Aorta (tissue), 5 donors: ENCODE results near the gene RGS7. TPM values are rescaled to one million over a fixed set of nuclear protein-coding genes. Genes with fewer than 3 reads are reported as not detected.

Experiments used
- ATAC-seq: fragments of 200-7000 bp; cut with Tn5 transposase; one replicate; pipeline ENCODE4 v1.9.1; 2022; ENCODE audit warnings: moderate library complexity; ENCODE audit not compliant: low FRiP score
- DNase-seq, 2 donors: peaks; one replicate each; pipeline ENCODE4 v3.0.0-alpha.2; 2020
- H3K27ac ChIP-seq, 2 donors: one replicate each; pipeline ENCODE4 v1.5.1; 2013; ENCODE audit warnings: low read length in 2 of 2, mild to moderate bottlenecking in 2 of 2, moderate library complexity in 2 of 2, control low read depth in 1 of 2, inconsistent platforms in 1 of 2, low read depth in 1 of 2
- H3K27me3 ChIP-seq, 2 donors: one replicate each; pipeline ENCODE4 v1.6.1; 2013; ENCODE audit warnings: control low read depth in 1 of 2, low read length in 1 of 2, mild to moderate bottlenecking in 1 of 2, moderate library complexity in 1 of 2; ENCODE audit not compliant: insufficient read depth in 2 of 2, control insufficient read depth in 1 of 2
- H3K36me3 ChIP-seq, 2 donors: one replicate each; pipeline ENCODE4 v1.6.1; 2013; ENCODE audit warnings: control low read depth in 1 of 2, low read length in 1 of 2, mild to moderate bottlenecking in 1 of 2; ENCODE audit not compliant: insufficient read depth in 2 of 2, control insufficient read depth in 1 of 2
- H3K4me1 ChIP-seq, 2 donors: one replicate each; pipeline ENCODE4 v1.6.1; 2013; ENCODE audit warnings: low read length in 2 of 2, control low read depth in 1 of 2, mild to moderate bottlenecking in 1 of 2, moderate library complexity in 1 of 2; ENCODE audit not compliant: insufficient read depth in 2 of 2, control insufficient read depth in 1 of 2
- H3K4me3 ChIP-seq, 2 donors: one replicate each; pipeline ENCODE4 v1.5.1; 2013; ENCODE audit warnings: low read length in 2 of 2, control low read depth in 1 of 2, mild to moderate bottlenecking in 1 of 2
- H3K9me3 ChIP-seq: one replicate; pipeline ENCODE4 v1.6.1; 2013; ENCODE audit warnings: mild to moderate bottlenecking, low read length; ENCODE audit not compliant: control insufficient read depth
- WGBS, 2 donors: extraction: QIAGEN DNeasy Blood & Tissue Kit; methylation state at CpG; one replicate each; pipeline ENCODE4 v1.1.7; 2013; 5-methylcytosine and 5-hydroxymethylcytosine counted together
- intact Hi-C, 2 donors: fragments of 100-400 bp; cut with DNase I; formaldehyde crosslinking; loops; one replicate each; pipeline versions ENCODE4 v1.14.2 to v1.15.0; 2022
- polyA plus RNA-seq, 2 donors: library from polyadenylated mRNA; stranded (reverse); fragments of 200-250 nt; gene quantifications; one replicate each; pipeline ENCODE4 v1.2.3, GENCODE V29; 2013
- total RNA-seq, 2 donors: library from RNA; stranded (reverse); fragmentation: NEBNext Ultra II Directional; extraction: Animal tissue kit (Norgen Biotek cat#: 25700); gene quantifications; one replicate each; pipeline ENCODE4 v1.2.1, GENCODE V29; 2021
- donor health status: healthy with polysubstance abuse.
- donor health status: Bipolar disorder and iron deficiency.
- donor health status: DM: no; HTN: no; CAD: no.
- donor health status: DM: no; HTN: no; CAD: no.
- donor health status: DM: yes; HTN: yes; CAD: no.

Gene RGS7
- total and polyA plus RNA-seq, 4 donors = not detected

GRCh38 chr1:241270016-241270415 lies 87.0 kb downstream of the RGS7 start:
- no peaks in the 10 kb centered on the region for H3K4me1 ChIP-seq
- H3K27ac ChIP-seq = no peak overlapping the region
- WGBS, 2 donors = 52 to 71% methylated on average over 2 of the region's 2 CpGs
- intact Hi-C loops = no loop called here
- H3K36me3 ChIP-seq = no peaks in the 10 kb centered on the region
- H3K27me3 ChIP-seq = no peaks in the 10 kb centered on the region
- ATAC-seq (no peak), DNase-seq (no peak)
- no peak overlapping the region for H3K4me3 ChIP-seq
- H3K9me3 ChIP-seq = peaks cover 2% of the 10 kb centered on the region

GRCh38 chr1:241269116-241269515 lies 87.9 kb downstream of the RGS7 start:
- no peak overlapping the region for H3K27ac ChIP-seq
- no peak for DNase-seq
- no peaks in the 10 kb centered on the region for H3K36me3 ChIP-seq
- H3K4me1 ChIP-seq = no peaks in the 10 kb centered on the region
- ATAC-seq = no peak
- intact Hi-C loops = no loop called here
- peaks cover 3% of the 10 kb centered on the region for H3K9me3 ChIP-seq
- H3K27me3 ChIP-seq = no peaks in the 10 kb centered on the region
- H3K4me3 ChIP-seq = no peak overlapping the region
- 53 to 57% methylated on average over 9 of the region's 9 CpGs for WGBS, 2 donors

GRCh38 chr1:241266121-241266520 lies 90.9 kb downstream of the RGS7 start:
- Histone ChIP-seq H3K4me3 (no peak overlapping the region), H3K4me1 (no peaks in the 10 kb centered on the region), H3K27ac (no peak overlapping the region), H3K27me3 (no peaks in the 10 kb centered on the region), H3K36me3 (no peaks in the 10 kb centered on the region), H3K9me3 (peaks cover 1% of the 10 kb centered on the region)
- intact Hi-C loops = no loop called here
- ATAC-seq = no peak
- 60 to 67% methylated on average over 2 of the region's 2 CpGs for WGBS, 2 donors
- no peak for DNase-seq

- Histone ChIP-seq H3K9me3 (peaks cover 1% of the 10 kb centered on the region), H3K4me1 (no peaks in the 10 kb centered on the region), H3K4me3 (no peak overlapping the region), H3K36me3 (no peaks in the 10 kb centered on the region), H3K27me3 (no peaks in the 10 kb centered on the region), H3K27ac (no peak overlapping the region)
- DNase-seq (no peak), ATAC-seq (no peak)
- intact Hi-C loops = no loop called here
- WGBS, 2 donors = 57 to 70% methylated on average over 2 of the region's 2 CpGs
Measured at GRCh38 chr1:241265428-241265827, 91.6 kb downstream of the RGS7 start.

GRCh38 chr1:241263346-241263745 lies 93.7 kb downstream of the RGS7 start:
- H3K4me1 ChIP-seq = peaks cover 0 to 1% of the 10 kb centered on the region in 2 donors
- H3K9me3 ChIP-seq = peaks cover 1% of the 10 kb centered on the region
- ATAC-seq (no peak), DNase-seq (no peak)
- no peak overlapping the region for H3K4me3 ChIP-seq
- no peak overlapping the region for H3K27ac ChIP-seq
- no peaks in the 10 kb centered on the region for H3K27me3 ChIP-seq
- whole genome bisulfite sequencing, 2 donors = 51 to 62% methylated on average over 3 of the region's 3 CpGs
- no peaks in the 10 kb centered on the region for H3K36me3 ChIP-seq
- intact Hi-C loops = no loop called here

GRCh38 chr1:241253471-241253870 lies 103.5 kb downstream of the RGS7 start:
- no peak overlapping the region for H3K27ac ChIP-seq
- peaks cover 0 to 1% of the 10 kb centered on the region in 2 donors for H3K4me1 ChIP-seq
- no peaks in the 10 kb centered on the region for H3K27me3 ChIP-seq
- H3K4me3 ChIP-seq = no peak overlapping the region
- ATAC-seq = no peak
- no peaks in the 10 kb centered on the region for H3K36me3 ChIP-seq
- intact Hi-C loops = no loop called here
- H3K9me3 ChIP-seq = peaks cover 1% of the 10 kb centered on the region
- DNase-seq = no peak
- 54 to 73% methylated on average over 2 of the region's 2 CpGs for WGBS, 2 donors

GRCh38 chr1:241250465-241250864 lies 106.5 kb downstream of the RGS7 start:
- DNase-seq = no peak
- Histone ChIP-seq H3K4me3 (no peak overlapping the region), H3K4me1 (no peaks in the 10 kb centered on the region), H3K27ac (no peak overlapping the region), H3K27me3 (no peaks in the 10 kb centered on the region), H3K9me3 (peaks cover 1% of the 10 kb centered on the region), H3K36me3 (no peaks in the 10 kb centered on the region)
- 84 to 96% methylated on average over 1 of the region's 1 CpG for WGBS, 2 donors
- intact Hi-C loops = no loop called here
- ATAC-seq = no peak

- Histone ChIP-seq H3K4me1 (no peaks in the 10 kb centered on the region), H3K27ac (no peak overlapping the region), H3K36me3 (no peaks in the 10 kb centered on the region), H3K9me3 (no peaks in the 10 kb centered on the region), H3K27me3 (no peaks in the 10 kb centered on the region), H3K4me3 (no peak overlapping the region)
- ATAC-seq = no peak
- no peak for DNase-seq
- intact Hi-C loops = no loop called here
- whole genome bisulfite sequencing, 2 donors = 18 to 26% methylated on average over 5 of the region's 5 CpGs
Measured at GRCh38 chr1:241240069-241240468, 116.9 kb downstream of the RGS7 start.

GRCh38 chr1:241237873-241238272 lies 119.1 kb downstream of the RGS7 start:
- WGBS, 2 donors = 55 to 59% methylated on average over 8 of the region's 8 CpGs
- DNase-seq = no peak
- ATAC-seq = no peak
- no peak overlapping the region for H3K27ac ChIP-seq
- no peak overlapping the region for H3K4me3 ChIP-seq
- no peaks in the 10 kb centered on the region for H3K36me3 ChIP-seq
- no peaks in the 10 kb centered on the region for H3K4me1 ChIP-seq
- no peaks in the 10 kb centered on the region for H3K9me3 ChIP-seq
- intact Hi-C loops = no loop called here
- H3K27me3 ChIP-seq = no peaks in the 10 kb centered on the region
